GM19452 (cell line): ENCODE results near the gene IFI16.
"Not testable (repeated sequence)": the region's sequence is repeated elsewhere in the genome, so short reads cannot be mapped to it uniquely, and the experiment has no call there.

Source experiments
- ATAC-seq: cut with Tn5 transposase; IDR thresholded peaks from one replicate; pipeline ENCODE4 v1.9.1; 2021; ENCODE audit not compliant: unreplicated experiment

Gene IFI16

DNA sequence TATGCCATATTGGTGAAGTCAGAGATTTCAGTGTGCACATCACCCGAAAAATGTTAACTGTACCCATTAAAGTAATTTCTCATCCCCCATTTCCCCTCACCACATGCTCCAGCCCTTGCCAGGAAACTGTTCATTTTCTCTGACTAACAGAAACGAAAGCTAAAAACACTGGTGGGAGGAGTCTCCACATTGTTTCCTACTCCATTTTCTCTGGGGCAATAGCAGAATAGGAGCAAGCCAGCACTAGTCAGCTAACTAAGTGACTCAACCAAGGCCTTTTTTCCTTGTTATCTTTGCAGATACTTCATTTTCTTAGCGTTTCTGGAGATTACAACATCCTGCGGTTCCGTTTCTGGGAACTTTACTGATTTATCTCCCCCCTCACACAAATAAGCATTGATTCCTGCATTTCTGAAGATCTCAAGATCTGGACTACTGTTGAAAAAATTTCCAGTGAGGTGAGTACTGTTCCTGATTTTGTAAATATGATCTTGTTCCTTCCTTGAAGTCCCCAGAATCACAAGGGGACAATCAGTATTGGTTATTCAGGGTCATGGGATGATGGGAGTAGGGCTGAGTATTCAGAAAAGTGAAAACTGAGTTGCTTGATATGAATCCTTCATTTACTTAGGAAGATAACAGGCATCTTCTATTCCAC, at the start of gene IFI16:
Gene IFI16, plus strand, starts transcription at position 204 of the 658 bp plus-strand sequence. CDS start 4,774 bp downstream, outside the sequence.
- peak; percentile 62 for ATAC-seq

DNA sequence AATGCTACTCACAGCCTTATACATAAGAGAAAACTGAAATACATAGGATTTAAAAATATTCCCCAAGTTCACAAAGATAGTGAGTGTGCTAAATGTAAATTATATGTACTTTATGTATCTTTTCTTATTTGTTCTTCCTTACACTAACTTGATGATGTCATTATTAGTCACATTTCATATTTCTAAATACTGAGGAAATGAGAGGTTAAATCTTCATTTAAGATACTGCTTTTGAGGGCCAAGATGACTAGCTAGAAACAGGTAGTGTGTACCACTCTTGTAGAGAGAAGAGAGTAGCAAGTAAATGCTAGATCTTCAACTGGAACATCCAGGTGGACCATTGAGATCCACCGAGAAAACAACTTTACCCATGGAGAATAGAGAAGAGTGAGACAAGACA, 48.5 kb upstream of the IFI16 start:
- ATAC-seq = no peak

DNA sequence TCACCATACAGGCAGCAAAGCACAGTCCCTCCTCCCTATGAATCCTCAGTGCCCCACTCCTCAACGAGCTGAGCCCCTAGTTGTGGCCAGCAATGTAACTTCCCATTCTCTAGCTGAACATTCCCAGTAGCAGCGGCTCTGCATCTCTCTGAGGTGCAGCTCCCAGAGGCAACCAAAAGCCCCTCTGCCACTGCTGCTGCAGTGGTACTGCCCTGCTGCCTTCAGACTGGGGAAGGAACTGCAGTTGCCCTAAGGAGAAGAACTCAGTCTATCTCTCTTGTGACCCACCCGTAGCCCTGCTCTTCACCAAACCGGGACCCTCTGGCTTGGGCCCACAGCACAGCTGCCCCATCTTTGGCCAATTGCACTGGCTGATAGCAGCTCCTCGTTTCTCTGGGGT, 46.7 kb upstream of the IFI16 start:
- no peak for ATAC-seq

DNA sequence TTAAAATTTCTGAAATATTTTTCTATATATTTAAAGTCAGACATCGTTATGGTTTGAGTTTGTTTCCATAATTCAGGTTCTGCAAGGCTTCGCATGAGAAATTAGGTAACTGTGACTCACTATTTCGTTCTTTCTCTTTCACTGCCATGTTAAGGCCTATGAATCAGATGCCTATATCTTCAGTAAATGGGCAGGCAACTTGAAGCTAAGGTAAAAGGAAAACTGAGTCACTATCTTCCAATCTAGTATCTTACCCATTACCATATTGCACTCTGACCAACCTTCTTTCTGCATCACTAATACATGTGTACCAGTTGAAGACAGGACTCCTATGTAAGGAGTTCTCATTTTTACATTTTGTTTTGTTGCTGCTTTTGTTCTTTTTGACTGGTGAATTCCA, 40.5 kb upstream of the IFI16 start:
- ATAC-seq = no peak

DNA sequence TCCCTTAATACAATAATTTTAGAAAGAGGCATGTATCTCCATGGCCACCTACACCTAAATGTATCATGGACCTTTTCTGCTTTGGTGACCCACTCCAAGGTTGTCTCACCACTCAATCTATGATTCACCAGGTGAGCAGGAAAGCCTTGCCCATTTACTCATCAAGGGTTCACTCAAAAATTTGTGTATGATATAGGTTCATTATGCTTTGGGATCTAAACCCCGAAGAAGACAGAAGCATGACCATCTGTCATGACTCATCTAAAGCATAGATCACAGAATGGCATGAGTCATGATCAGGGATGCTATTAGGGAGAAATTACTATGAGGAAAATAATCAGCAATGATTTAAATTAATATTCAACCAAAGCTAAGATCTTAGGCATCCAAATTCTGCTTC, 39.9 kb upstream of the IFI16 start:
- ATAC-seq = no peak

DNA sequence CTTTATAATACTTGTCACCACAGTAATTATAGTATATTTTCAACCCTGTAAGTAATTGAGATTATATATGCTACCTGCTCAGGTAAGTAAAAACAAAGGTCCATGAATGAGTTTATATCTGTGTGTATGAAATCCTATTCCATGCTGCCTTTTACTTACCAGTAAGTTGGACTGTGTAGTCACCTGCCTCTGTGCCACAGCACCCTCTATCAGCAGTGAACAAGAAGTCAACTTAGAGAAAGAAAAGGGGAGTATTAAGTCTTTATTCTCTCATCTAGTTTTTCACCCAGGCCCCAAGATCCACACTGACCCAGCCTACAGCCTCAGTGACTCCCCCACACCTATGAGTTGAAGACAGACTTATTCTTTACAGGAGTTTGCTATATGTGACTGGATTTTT, 36.9 kb upstream of the IFI16 start:
- no peak for ATAC-seq

DNA sequence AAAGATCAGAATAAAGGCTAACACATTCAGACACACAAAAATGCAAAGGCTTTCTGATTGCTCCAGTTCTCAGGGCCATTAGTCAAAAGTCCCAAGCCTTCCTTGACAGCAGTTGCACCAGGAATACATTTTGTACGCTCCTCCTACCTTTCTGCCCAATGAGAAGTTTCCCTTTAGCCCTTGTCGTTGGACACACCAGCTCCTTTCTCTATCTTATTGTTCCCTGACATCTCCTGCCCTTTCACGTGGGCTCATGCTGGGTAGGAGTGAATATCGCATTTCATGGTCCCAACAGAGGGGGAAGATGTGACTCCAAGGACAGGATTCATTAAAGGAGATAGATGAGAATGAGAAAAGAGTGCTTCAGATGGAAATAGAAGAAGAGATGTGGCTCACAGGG, 33.5 kb upstream of the IFI16 start:
- ATAC-seq = no peak

DNA sequence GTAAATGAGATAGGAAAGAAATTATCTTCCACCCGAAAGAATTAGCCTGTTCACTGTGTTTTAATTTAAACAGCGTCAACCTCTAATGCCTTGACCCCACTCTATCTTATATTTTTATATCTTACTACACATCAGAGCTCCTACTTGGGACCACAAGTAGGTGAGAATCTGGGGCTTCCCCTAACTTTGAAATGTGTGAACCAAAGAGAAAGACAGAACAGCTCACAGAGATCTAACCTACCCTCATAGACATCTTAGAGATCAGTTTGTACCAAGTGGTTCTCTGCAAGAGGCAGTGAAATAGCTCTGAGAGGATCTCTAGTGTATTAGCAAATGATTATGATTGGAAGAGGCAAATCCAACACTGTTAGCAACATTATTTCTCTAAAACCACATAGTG, 31.0 kb upstream of the IFI16 start:
- ATAC-seq = no peak

DNA sequence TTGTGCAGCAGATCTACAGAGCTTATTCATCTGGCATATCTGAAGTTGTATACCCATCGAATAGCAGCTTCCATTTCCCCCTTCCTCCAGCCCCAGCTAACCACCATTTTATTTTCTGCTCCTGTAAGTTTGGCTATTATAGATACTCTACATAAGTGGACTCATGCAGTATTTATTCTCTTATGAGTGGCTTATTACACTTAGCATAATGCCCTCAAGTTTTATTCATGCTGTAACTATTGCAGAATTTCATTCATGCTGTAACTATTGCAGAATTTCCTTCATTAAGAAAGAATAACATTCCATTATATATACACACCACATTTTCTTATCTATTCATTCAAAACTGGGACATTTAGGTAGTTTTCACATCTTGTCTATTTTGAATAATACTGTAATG, 30.5 kb upstream of the IFI16 start:
- no peak for ATAC-seq

DNA sequence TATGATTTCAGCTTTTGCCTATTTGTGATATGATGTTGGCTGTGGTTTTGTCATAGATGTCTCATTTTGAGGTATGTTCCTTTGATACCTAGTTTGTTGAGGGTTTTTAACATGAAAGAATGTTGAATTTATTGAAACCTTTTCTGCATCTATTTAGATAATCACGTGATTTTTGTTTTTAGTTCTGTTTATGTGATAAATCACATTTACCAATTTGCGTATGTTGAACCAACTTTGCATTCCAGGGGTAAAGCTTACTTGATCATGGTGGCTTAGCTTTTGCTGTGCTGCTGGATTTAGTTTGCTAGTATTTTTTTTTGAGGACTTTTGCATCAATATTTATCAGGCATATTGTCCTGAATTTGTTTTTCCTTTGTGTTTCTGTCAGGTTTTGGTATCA, 26.5 kb upstream of the IFI16 start:
- ATAC-seq = no peak

DNA sequence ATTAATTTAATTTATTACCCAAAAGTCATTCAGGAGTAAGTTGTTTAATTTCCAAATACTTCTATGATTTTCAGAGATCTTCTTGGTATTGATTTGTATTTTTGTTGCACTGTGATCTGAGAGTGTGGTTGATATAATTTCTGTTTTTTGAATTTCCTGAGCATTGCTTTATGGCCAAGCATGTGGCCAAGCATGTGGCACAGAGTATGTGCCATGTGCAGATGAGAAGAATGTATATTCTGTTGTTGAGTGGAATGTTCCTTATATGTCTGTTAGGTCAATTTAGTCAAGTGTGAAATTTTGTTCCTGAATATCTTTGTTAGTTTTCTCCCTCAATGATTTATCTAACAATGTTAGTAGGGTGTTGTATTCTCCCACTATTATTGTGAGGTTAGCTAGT, 25.3 kb upstream of the IFI16 start:
- ATAC-seq = no peak

DNA sequence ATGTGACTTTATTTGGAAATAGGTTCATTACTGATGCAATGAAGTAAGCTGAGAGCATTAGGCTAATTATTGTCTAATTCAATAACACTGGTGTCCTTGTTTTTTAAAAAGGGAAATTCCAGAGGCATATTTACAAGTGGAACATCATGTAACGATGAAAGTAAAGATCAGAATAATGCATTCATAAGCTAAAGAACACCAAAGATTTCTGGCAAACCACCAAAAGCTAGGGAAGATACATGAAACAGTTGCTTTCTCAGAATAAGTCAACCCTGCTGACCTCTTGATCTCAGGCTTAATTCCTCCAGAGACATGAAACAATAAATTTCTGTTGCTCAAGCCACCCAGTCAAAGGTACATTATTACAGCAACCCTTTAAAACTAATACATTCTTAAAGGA, 20.3 kb upstream of the IFI16 start:
- no peak for ATAC-seq

DNA sequence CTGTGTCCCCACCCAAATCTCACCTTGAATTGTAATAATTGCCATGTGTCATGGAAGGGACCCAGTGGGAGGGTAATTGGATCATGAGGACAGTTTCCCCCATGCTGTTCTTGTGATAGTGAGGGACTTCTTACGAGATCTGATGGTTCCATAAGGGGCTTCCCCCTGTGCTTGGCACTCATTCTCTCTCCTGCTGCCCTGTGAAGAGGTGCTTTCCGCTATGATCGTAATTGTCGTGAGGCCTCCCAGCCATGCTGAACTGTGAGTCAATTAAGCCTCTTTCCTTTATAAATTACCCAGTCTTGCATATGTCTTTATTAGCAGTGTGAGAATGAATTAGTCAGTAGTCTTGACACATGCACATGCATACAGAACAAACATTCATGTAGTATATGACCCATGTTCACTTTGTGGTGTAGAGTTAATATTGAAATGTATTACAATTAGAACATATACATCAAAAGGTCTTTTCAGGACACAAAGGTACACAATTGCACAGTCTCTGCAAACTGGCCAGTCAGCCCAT, 16.9 kb upstream of the IFI16 start:
- no peak for ATAC-seq

DNA sequence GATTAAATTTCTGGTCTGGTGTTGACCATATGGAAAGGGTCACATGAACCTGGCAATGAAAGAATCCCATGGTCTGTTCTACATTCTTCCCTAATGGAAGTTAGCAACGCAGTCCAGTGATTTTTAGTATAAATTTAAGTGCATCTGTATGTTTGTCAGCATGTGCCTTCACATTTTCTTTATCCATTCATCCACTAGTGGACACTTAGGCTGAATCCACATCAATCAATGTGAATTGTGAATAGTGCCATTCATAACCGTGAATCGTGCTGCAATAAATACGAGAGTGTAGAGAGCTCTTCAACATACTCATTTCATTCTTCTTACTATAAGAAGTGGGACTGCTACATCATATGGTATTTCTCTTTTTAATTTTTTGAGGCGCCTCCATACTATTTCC, 12.7 kb upstream of the IFI16 start:
- ATAC-seq = no peak

DNA sequence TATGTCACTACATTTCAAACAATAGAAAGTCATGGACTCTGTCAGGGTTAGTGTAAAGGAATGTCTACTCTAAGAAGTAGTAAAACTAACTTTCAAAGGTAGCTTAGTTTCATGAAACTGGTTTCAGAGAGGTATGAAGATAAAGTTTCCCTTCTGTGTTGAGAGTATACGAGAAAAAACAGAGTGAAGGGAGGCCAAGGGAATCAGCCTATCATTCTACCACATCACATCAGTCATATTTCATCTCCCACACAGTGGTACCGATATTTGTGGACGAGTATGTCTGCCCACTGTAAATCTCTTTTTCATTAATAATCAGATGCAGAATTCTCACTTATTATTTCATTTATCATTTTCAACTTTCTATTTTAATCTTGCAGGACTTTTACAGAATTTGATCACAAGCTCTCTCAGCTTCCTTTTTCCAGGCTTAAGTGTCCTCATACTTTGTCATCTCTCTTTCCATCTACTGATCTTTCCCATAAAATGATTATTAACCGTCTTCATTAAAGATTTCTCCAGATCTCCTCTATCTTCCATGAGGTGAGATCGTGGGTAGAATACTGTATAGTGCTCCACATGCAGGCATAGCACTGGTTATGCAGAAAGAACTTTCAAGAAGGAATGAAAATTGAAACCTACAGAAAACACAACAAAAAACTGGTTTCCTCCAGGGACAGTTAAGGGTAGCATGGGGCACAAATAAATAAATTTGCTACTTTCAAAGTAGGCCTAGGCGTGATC, 11.5 kb upstream of the IFI16 start:
- peak; percentile 40 for ATAC-seq

DNA sequence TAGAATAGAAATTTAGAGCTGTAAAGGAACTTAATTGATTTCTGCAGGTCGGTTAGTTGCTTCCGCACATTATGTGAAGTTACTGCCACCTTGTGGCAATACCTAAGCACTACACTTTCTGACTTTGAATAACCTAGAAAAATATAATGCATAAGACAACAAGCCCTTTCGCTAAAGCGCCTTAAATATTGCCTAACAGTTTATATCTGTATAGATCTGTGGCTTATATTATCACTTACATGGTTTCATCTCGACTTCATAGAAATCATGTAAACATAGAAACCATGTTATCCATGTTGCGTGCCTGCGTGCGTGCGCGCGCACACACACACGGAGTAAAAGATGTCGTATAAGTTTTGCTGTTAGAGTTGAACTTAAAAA, 10.9 kb upstream of the IFI16 start:
- ATAC-seq = peak; percentile 51

DNA sequence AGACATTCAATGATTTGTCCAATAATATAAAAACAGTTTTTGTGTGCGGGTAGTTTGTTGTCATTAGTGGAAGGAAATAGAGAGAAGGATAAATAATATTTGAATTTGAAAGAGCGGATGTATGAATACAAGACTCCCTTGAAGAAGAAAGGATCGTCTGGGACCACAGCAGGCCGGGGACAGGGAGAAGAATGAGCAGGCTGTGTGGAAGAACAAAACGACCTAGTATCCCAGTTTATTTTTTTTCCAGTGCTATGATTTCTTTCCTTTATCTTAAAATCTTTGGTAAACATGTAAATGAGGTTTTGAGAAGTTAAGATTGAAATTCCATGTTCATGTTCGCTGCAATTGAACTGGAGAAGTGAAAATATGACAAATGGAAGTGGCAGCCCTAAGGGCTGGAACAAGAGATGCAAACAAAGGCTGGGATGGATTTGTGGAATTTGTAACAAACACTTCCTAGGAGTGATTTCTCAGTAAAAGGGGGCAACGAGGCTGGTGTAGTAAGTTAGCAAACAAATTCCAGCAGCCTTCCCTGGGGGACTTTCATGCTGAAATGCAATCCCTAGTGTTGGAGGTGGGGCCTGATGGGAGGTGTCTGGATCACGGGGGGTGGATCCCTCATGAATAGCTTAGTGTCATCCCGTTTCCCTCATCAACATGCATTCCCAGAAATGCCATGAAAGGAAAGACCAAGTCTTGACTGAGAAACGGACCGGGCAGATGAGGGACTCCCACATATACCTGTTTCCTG, 10.2 kb upstream of the IFI16 start:
- ATAC-seq = no peak

DNA sequence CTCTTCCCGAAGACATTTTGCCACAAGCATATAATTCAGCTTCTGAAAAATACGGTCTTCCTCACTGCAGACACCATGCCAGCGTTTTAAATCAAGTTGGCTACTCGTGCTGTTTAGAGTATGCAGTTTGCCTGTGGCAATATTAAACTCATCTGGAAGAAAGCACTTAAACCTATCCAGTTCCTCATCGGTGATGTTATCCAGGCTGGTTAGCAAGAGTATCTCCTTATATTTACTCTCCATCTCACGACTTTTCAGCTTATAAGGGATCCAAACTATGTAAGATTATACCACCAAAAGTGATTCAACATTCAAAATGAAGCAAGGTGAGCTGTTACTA, 9.7 kb upstream of the IFI16 start:
- no peak for ATAC-seq

DNA sequence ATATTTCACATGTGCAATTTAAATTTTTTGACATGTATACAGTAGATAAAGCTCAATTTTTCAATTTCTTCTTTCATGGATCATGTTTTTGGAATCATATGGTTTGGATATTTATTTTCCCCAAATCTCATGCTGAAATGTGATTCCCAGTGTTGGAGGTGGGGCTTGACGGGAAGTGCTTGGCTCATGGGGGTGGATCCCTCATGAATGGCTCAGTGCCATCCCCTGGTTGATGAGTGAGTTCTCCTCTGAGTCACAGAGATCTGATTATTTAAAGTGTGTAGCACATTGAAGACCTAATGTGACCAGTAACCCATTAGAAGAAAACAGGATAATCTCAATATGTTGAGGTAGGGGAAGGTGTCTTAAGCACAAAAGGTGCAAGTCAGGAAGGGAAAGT, 9.1 kb upstream of the IFI16 start:
- no peak for ATAC-seq

DNA sequence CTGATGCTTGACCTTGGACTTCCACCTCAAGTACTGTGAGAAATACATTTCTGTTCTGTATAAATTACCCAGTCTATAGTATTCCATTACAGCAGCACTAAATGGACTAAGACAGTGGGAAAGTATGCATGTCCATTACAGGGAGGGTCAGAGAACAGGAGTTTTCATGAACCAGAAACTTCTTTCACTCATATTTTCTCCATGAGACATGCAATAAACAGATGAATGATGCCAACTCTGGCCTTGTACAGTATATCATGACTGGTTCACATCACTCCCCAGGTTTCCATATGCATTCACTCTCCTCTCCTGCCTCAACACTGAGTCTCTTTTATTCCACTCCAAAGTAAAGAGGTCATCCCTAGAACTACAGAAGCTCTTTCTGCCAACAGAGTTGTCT, 4.5 kb upstream of the IFI16 start:
- ATAC-seq = no peak

DNA sequence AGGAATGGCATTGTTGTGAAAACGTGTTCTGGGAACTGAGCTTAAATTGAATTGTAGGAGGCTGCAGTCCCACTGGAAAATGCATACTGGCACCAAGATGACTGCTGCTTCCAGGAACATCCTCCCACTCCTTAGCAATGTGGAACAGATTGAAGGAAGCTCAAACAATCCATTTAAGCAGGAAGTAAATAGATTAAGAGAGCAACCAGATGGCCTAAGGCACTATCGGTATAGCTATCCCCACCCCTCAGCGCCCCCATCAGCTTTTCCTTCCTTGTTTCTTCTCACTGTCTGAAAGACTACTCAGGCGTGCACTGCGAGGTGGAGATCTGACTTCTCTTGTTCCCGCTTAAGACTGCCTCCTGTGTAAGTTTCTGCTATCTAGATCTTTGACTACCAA, 4.0 kb upstream of the IFI16 start:
- no peak for ATAC-seq

DNA sequence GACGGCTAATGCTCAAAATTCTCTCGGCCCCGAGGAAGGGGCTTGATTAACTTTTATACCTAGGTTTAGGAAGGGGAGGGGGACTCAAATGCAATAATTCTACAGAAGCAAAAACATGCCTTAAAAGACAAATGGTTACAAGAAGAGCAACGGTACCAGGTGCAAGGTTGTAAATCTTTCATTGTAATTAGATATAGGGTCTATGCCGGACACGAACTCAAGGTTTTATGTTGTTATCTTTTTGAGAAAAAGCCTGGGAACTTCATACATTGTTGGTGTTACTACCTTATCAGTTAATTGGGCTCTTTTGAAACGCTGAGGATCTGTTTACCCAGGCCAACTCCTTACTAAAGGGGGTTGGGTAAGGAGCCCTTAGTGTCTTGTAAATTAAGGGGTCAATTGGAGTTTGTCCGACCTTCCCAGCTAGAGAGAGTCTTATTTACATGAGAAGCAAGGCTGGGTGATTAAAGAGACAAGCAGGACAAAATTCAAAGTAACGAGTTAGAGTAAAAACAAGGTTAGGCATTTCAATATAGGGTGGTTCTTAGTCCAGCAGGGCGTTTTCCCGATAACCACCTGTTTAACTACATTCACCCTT, 3.4 kb upstream of the IFI16 start:
- ATAC-seq = not testable (repeated sequence)
